ENCODE data around the gene CAPN7. TPM values are rescaled to one million over a fixed set of nuclear protein-coding genes. Genes with fewer than 3 reads are reported as not detected.
A peak's percentile ranks its signal among the peaks of the same experiment; 100 is the strongest.

The CAPN7 gene
- total RNA-seq, 3 donors from 2014 or later = 22.9 to 24.7 (median 24.2) TPM

DNA sequence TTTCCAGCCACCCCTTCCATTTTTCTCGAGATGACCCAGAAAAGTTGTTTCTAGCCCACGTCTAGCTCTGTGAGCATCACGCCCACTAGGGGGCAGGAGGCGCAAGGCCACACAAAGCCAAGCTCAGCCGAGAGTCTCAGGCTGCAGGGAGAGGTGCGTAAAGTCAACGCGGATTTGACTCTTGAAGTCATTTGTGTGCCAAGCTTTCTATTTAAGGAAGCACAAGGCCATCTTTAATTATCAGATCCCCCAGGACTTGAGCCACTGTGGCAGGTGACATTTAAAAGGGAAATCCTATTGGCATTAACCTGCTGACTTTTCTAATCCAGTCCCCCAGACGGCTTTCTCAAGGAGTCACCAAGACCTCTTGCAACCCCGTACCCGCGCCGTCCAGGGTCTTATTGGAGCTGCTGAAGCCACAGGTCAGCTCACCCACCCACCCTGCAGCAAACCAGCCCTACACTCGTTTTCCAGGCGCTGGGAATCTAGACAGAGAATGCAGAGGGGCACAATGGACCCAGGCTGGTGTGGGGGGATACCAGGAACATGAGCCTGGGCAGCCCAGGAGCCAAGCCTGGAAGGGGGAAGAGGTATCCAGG, 62.1 kb downstream of the CAPN7 start:
- ATAC-seq (peak; percentile 55 to 61), DNase-seq (peak; percentile 84)
- H3K4me3 Mint-ChIP-seq = no peak overlapping the region
- H3K36me3 Mint-ChIP-seq (ENCODE audit: insufficient read depth) = peaks cover 6% of the 10 kb centered on the region
- H3K4me1 Mint-ChIP-seq (ENCODE audit: low read depth) = peaks cover 74% of the 10 kb centered on the region
- no peaks in the 10 kb centered on the region for H3K9me3 Mint-ChIP-seq
- H3K27me3 Mint-ChIP-seq (ENCODE audit: low read depth) = no peaks in the 10 kb centered on the region

- Mint-ChIP-seq H3K4me1 (ENCODE audit: low read depth) (peaks cover 82% of the 10 kb centered on the region), H3K9me3 (no peaks in the 10 kb centered on the region), H3K36me3 (ENCODE audit: insufficient read depth) (peaks cover 8% of the 10 kb centered on the region), H3K27me3 (ENCODE audit: low read depth) (no peaks in the 10 kb centered on the region), H3K4me3 (peak overlapping the region; percentile 51)
- peak; percentile 83 to 84 for ATAC-seq
- peak; percentile 88 for DNase-seq
Measured at GRCh38 chr3:15269091-15269989, 63.3 kb downstream of the CAPN7 start.

GRCh38 chr3:15271030-15271429, 65.0 kb downstream of the CAPN7 start:
- ATAC-seq (no peak), DNase-seq (no peak)
- Mint-ChIP-seq H3K4me1 (ENCODE audit: low read depth) (peaks cover 85% of the 10 kb centered on the region), H3K27me3 (ENCODE audit: low read depth) (no peaks in the 10 kb centered on the region), H3K9me3 (no peaks in the 10 kb centered on the region), H3K36me3 (ENCODE audit: insufficient read depth) (peaks cover 8% of the 10 kb centered on the region), H3K4me3 (no peak overlapping the region)

DNA sequence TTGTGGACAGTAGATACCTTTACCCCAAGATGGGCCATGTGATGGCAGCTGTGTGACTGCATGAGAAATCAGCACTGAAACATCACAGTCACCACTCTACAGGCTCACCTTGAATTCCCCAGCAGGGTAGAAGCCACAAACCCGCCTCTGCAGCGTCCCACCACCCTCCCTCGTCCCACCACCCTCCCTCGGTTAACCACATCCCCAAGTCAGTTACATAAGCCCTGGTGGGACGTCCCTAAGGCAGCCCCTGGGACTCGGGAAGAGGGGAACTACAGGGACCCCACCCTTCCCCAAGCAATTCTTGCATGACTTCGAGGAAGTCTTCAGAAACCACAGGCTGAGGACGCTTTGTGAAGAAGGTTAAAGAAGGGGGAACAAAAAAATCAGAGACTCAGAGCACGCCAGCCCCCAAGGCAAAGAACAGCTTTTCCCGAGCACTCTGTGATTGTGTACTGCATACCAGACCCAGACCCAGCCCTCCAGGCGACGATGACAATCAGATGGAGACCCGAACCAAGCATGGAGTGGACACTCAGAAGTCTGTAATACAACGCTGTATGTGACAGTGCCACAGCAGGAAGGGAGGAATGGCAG, 65.8 kb downstream of the CAPN7 start:
- Mint-ChIP-seq H3K4me3 (peak overlapping the region; percentile 52), H3K36me3 (ENCODE audit: insufficient read depth) (peaks cover 8% of the 10 kb centered on the region), H3K27me3 (ENCODE audit: low read depth) (no peaks in the 10 kb centered on the region), H3K9me3 (no peaks in the 10 kb centered on the region), H3K4me1 (ENCODE audit: low read depth) (peaks cover 86% of the 10 kb centered on the region)
- DNase-seq (peak; percentile 81), ATAC-seq (peak; percentile 55 to 62)

- Mint-ChIP-seq H3K4me1 (ENCODE audit: low read depth) (peaks cover 89% of the 10 kb centered on the region), H3K4me3 (no peak overlapping the region), H3K36me3 (ENCODE audit: insufficient read depth) (peaks cover 8% of the 10 kb centered on the region), H3K9me3 (no peaks in the 10 kb centered on the region), H3K27me3 (ENCODE audit: low read depth) (no peaks in the 10 kb centered on the region)
- no peak for ATAC-seq
- DNase-seq = no peak
Measured at GRCh38 chr3:15272426-15273196, 66.6 kb downstream of the CAPN7 start.

DNA sequence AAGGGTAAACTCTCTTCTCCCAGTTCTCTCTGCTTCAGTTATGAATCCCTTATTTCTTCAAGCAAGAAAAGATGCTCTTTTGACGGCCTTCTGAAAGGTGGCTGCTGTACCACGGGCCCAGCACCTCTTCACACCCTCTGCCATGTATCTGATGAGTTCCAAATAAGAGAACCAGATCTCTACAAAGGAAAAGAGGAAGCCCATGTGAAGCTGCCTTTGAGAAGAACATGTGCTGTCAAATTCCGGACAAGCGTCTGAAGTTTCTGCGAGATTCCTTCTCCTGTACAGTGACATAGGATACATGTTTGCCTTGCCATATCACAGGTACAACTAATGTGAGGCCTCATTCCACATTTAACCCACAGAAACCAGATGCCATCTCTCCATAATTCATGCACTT, 67.2 kb downstream of the CAPN7 start:
- H3K9me3 Mint-ChIP-seq = no peaks in the 10 kb centered on the region
- H3K27me3 Mint-ChIP-seq (ENCODE audit: low read depth) = no peaks in the 10 kb centered on the region
- peaks cover 88% of the 10 kb centered on the region for H3K4me1 Mint-ChIP-seq (ENCODE audit: low read depth)
- DNase-seq (no peak), ATAC-seq (no peak)
- peaks cover 8% of the 10 kb centered on the region for H3K36me3 Mint-ChIP-seq (ENCODE audit: insufficient read depth)
- no peak overlapping the region for H3K4me3 Mint-ChIP-seq

DNA sequence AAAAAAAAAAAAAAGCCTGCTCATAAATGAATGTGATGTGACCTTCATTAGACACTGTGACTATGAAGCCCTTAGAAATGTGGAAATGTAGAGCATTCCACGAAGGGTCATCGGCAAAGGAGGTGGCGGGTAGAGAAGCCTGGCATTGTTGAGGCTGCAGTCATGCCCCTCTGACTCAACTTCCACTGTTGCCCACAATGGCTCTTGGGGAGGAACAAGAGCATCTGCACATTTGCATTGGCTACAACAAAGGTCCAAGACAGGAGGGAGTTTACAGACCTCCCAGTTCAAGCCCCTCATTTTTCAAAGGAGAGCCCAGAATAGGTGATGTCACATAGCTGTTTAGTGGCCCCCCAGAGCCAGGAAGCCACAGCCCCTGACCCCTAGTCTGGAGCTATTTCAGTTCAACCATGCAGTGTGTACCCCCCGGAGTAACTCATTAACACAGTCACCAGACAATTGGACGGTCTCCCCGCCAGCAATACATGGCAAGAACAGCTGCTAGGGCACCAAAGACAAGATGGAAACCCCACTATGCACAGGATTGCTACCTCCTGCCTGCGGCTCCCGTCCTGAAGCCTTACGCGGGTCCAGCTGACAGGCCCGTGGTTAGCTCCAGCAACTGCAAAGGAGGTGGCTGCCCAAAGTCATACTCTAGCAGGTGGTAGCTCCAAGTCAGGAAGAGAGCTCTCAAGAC, 70.1 kb downstream of the CAPN7 start:
- Mint-ChIP-seq H3K9me3 (no peaks in the 10 kb centered on the region), H3K36me3 (ENCODE audit: insufficient read depth) (peaks cover 4% of the 10 kb centered on the region), H3K27me3 (ENCODE audit: low read depth) (no peaks in the 10 kb centered on the region), H3K4me1 (ENCODE audit: low read depth) (peaks cover 89% of the 10 kb centered on the region), H3K4me3 (no peak overlapping the region)
- DNase-seq (no peak), ATAC-seq (no peak)

GRCh38 chr3:15277861-15278500, 71.9 kb downstream of the CAPN7 start:
- no peaks in the 10 kb centered on the region for H3K27me3 Mint-ChIP-seq (ENCODE audit: low read depth)
- no peak overlapping the region for H3K4me3 Mint-ChIP-seq
- DNase-seq = no peak
- peaks cover 87% of the 10 kb centered on the region for H3K4me1 Mint-ChIP-seq (ENCODE audit: low read depth)
- H3K9me3 Mint-ChIP-seq = no peaks in the 10 kb centered on the region
- peaks cover 2% of the 10 kb centered on the region for H3K36me3 Mint-ChIP-seq (ENCODE audit: insufficient read depth)
- ATAC-seq = no peak

- Mint-ChIP-seq H3K4me1 (ENCODE audit: low read depth) (peaks cover 87% of the 10 kb centered on the region), H3K9me3 (no peaks in the 10 kb centered on the region), H3K27me3 (ENCODE audit: low read depth) (no peaks in the 10 kb centered on the region), H3K36me3 (ENCODE audit: insufficient read depth) (no peaks in the 10 kb centered on the region), H3K4me3 (no peak overlapping the region)
- DNase-seq = no peak
- no peak for ATAC-seq
Measured at GRCh38 chr3:15279205-15279604, 73.2 kb downstream of the CAPN7 start.

GRCh38 chr3:15279671-15280402, 73.8 kb downstream of the CAPN7 start:
- H3K9me3 Mint-ChIP-seq = no peaks in the 10 kb centered on the region
- ATAC-seq (peak in 1 of 2 donors; percentile 36), DNase-seq (no peak)
- no peaks in the 10 kb centered on the region for H3K36me3 Mint-ChIP-seq (ENCODE audit: insufficient read depth)
- H3K27me3 Mint-ChIP-seq (ENCODE audit: low read depth) = no peaks in the 10 kb centered on the region
- H3K4me1 Mint-ChIP-seq (ENCODE audit: low read depth) = peaks cover 85% of the 10 kb centered on the region
- no peak overlapping the region for H3K4me3 Mint-ChIP-seq

- peaks cover 84% of the 10 kb centered on the region for H3K4me1 Mint-ChIP-seq (ENCODE audit: low read depth)
- no peak overlapping the region for H3K4me3 Mint-ChIP-seq
- H3K27me3 Mint-ChIP-seq (ENCODE audit: low read depth) = no peaks in the 10 kb centered on the region
- DNase-seq (no peak), ATAC-seq (no peak)
- H3K9me3 Mint-ChIP-seq = no peaks in the 10 kb centered on the region
- peaks cover 4% of the 10 kb centered on the region for H3K36me3 Mint-ChIP-seq (ENCODE audit: insufficient read depth)
Measured at GRCh38 chr3:15280853-15281532, 74.9 kb downstream of the CAPN7 start.

DNA sequence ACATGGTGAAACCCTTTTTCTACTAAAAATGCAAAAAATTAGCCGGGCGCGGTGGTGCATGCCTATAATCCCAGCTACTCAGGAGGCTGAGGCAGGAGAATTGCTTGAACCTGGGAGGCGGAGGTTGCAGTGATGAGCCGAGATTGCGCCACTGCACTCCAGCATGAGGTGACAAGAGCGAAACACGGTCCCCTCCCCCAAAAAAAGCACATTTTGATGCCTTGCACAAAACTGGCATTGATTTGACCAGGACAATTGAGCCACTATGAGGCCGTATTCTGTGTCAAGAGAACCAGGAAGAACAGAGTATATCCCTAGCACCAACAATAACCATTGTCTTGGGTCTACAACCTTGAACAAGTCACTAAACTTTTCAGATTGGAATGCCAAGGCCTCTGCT, 75.8 kb downstream of the CAPN7 start:
- Mint-ChIP-seq H3K9me3 (no peaks in the 10 kb centered on the region), H3K27me3 (ENCODE audit: low read depth) (no peaks in the 10 kb centered on the region), H3K36me3 (ENCODE audit: insufficient read depth) (peaks cover 5% of the 10 kb centered on the region), H3K4me3 (no peak overlapping the region), H3K4me1 (ENCODE audit: low read depth) (peaks cover 83% of the 10 kb centered on the region)
- ATAC-seq (no peak), DNase-seq (no peak)

All from activated T-cell treated with anti-CD3 and anti-CD28 coated beads, Interleukin-2, amount 50 U/mL, for 4 hours (primary cell).